Common myeloid progenitor, CD34-positive (primary cell): Measurements from ENCODE around the gene CLINT1.

Experiments used
- CTCF ChIA-PET: fragments of 350-600 bp; sonication (Branson Sonifier 250); formaldehyde crosslinking; loops from one replicate; lab custom pipeline; 2021; ENCODE audit warnings: antibody characterized with exemption; lab: Charles Lee
- POLR2A ChIA-PET: fragments of 350-600 bp; sonication (Branson Sonifier 250); formaldehyde crosslinking; loops from one replicate; lab custom pipeline; 2021; ENCODE audit warnings: antibody characterized with exemption; lab: Charles Lee
- DNase-seq, 3 donors: peaks; one replicate each; pipeline versions ENCODE4 v3.0.0 to v3.0.0-alpha.2; 2013
- H3K27ac ChIP-seq, 2 experiments: 1 replicate in 1 of 2; 2 replicates in 1 of 2; pipeline ENCODE4 v1.7.0; 2013; ENCODE audit warnings: inconsistent platforms in 2 of 2, low read length in 2 of 2, mild to moderate bottlenecking in 2 of 2, low read depth in 1 of 2, moderate library complexity in 1 of 2; ENCODE audit not compliant: severe bottlenecking in 2 of 2, insufficient read depth in 1 of 2, poor library complexity in 1 of 2
- H3K27me3 ChIP-seq, 5 experiments: replicated peaks in 2 of 5; 1 replicate in 3 of 5; 2 replicates in 2 of 5; pipeline versions ENCODE4 v1.6.1 to v1.7.0; 2013; ENCODE audit warnings: low read length in 4 of 5, mild to moderate bottlenecking in 2 of 5, moderate library complexity in 2 of 5, inconsistent platforms in 1 of 5; ENCODE audit not compliant: insufficient read depth in 5 of 5, control insufficient read depth in 4 of 5
- H3K36me3 ChIP-seq, 4 experiments: 1 replicate in 2 of 4; 2 replicates in 2 of 4; pipeline versions ENCODE4 v1.6.1 to v1.7.0; 2013; ENCODE audit warnings: low read length in 3 of 4, control low read depth in 1 of 4, mild to moderate bottlenecking in 1 of 4; ENCODE audit not compliant: control insufficient read depth in 4 of 4, insufficient read depth in 4 of 4
- H3K4me1 ChIP-seq, 4 experiments: 1 replicate in 3 of 4; 2 replicates in 1 of 4; pipeline versions ENCODE4 v1.6.1 to v1.7.1; 2013; ENCODE audit warnings: low read length in 3 of 4, mild to moderate bottlenecking in 3 of 4, control low read depth in 1 of 4, inconsistent platforms in 1 of 4, moderate library complexity in 1 of 4; ENCODE audit not compliant: control insufficient read depth in 4 of 4, insufficient read depth in 4 of 4; ENCODE audit errors: control extremely low read depth in 1 of 4
- H3K4me3 ChIP-seq, 7 experiments: 1 replicate in 4 of 7; 2 replicates in 3 of 7; pipeline versions ENCODE4 v1.5.1 to v1.7.0; 2013; ENCODE audit warnings: mild to moderate bottlenecking in 7 of 7, low read length in 6 of 7, moderate library complexity in 6 of 7, inconsistent platforms in 2 of 7, low read depth in 2 of 7, control low read depth in 1 of 7; ENCODE audit not compliant: insufficient read depth in 4 of 7, control insufficient read depth in 1 of 7; ENCODE audit errors: extremely low read depth in 1 of 7
- H3K9me3 ChIP-seq, 5 experiments: 1 replicate in 4 of 5; 2 replicates in 1 of 5; pipeline versions ENCODE4 v1.6.1 to v1.7.1; 2013; ENCODE audit warnings: low read length in 4 of 5, mild to moderate bottlenecking in 2 of 5, inconsistent platforms in 1 of 5, low read depth in 1 of 5, moderate library complexity in 1 of 5; ENCODE audit not compliant: control insufficient read depth in 4 of 5, insufficient read depth in 2 of 5; ENCODE audit errors: control extremely low read depth in 1 of 5
- WGBS: methylation state at CpG from one replicate; pipeline ENCODE4 v1.1.5; 2013; ENCODE audit not compliant: insufficient coverage; 5-methylcytosine and 5-hydroxymethylcytosine counted together

CLINT1 gene

GRCh38 chr5:157793301-157793700, 65.6 kb downstream of the CLINT1 start:
- POLR2A ChIA-PET = no interaction called here
- H3K36me3 ChIP-seq = peaks cover 18 to 69% (median 46%) of the 10 kb centered on the region in 4 experiments

GRCh38 chr5:157785801-157786200, 73.1 kb downstream of the CLINT1 start:
- H3K27ac ChIP-seq = no peak overlapping the region
- no peak for DNase-seq
- 100% methylated on average over 2 of the region's 3 CpGs for WGBS
- H3K27me3 ChIP-seq = no peaks in the 10 kb centered on the region
- H3K4me1 ChIP-seq = no peaks in the 10 kb centered on the region
- no peaks in the 10 kb centered on the region for H3K9me3 ChIP-seq
- H3K4me3 ChIP-seq = no peak overlapping the region
- POLR2A ChIA-PET = no interaction called here
- peaks cover 11 to 57% (median 35%) of the 10 kb centered on the region in 4 experiments for H3K36me3 ChIP-seq
- CTCF ChIA-PET = interaction anchor here (1.0 to 1.5 kb wide), 2 partner anchors 23 to 42 kb away, joined by 3 to 4 read pairs; partner anchors contain the start of gene LSM11

More at GRCh38 chr5:157793301-157793700, 65.6 kb downstream of the CLINT1 start:
- DNase-seq = no peak
- no peaks in the 10 kb centered on the region for H3K27me3 ChIP-seq
- no peaks in the 10 kb centered on the region for H3K4me1 ChIP-seq
- WGBS = no CpG with 5 or more reads among the region's 4 CpGs
- H3K9me3 ChIP-seq = no peaks in the 10 kb centered on the region
- no peak overlapping the region for H3K4me3 ChIP-seq
- H3K27ac ChIP-seq = no peak overlapping the region
- CTCF ChIA-PET = interaction anchor here (1.2 to 2.3 kb wide), 4 partner anchors 15 to 50 kb away, joined by 5 to 7 read pairs (median 6); partner anchors contain the start of gene LSM11

- Histone ChIP-seq H3K4me1 (no peaks in the 10 kb centered on the region), H3K9me3 (no peaks in the 10 kb centered on the region), H3K4me3 (no peak overlapping the region), H3K27ac (no peak overlapping the region), H3K27me3 (no peaks in the 10 kb centered on the region), H3K36me3 (peaks cover 0 to 3% (median 1%) of the 10 kb centered on the region in 4 experiments)
- 95% methylated on average over 4 of the region's 6 CpGs for WGBS
- CTCF ChIA-PET = no interaction called here
- POLR2A ChIA-PET = no interaction called here
- no peak for DNase-seq
Observed at GRCh38 chr5:157779221-157779620, 79.7 kb downstream of the CLINT1 start.

- ChIA-PET POLR2A (no interaction called here), CTCF (no interaction called here)
- Histone ChIP-seq H3K27ac (no peak overlapping the region), H3K4me3 (no peak overlapping the region), H3K9me3 (no peaks in the 10 kb centered on the region), H3K4me1 (no peaks in the 10 kb centered on the region), H3K36me3 (no peaks in the 10 kb centered on the region), H3K27me3 (no peaks in the 10 kb centered on the region)
- whole genome bisulfite sequencing = 93% methylated on average over 2 of the region's 8 CpGs
- DNase-seq = no peak
Observed at GRCh38 chr5:157778121-157778805, 80.7 kb downstream of the CLINT1 start.

GRCh38 chr5:157772127-157772526, 86.8 kb downstream of the CLINT1 start:
- Histone ChIP-seq H3K9me3 (no peaks in the 10 kb centered on the region), H3K36me3 (no peaks in the 10 kb centered on the region), H3K4me1 (no peaks in the 10 kb centered on the region), H3K27ac (no peak overlapping the region), H3K27me3 (no peaks in the 10 kb centered on the region), H3K4me3 (no peak overlapping the region)
- ChIA-PET CTCF (interaction anchor here (1.9 to 8.1 kb wide), 2 partner anchors 11 to 22 kb away, joined by 5 to 46 read pairs; no protein-coding TSS in a partner anchor), POLR2A (no interaction called here)
- 91% methylated on average over 8 of the region's 10 CpGs for WGBS
- DNase-seq = no peak

GRCh38 chr5:157770665-157771064, 88.3 kb downstream of the CLINT1 start:
- 100% methylated on average over 2 of the region's 4 CpGs for WGBS
- Histone ChIP-seq H3K4me1 (no peaks in the 10 kb centered on the region), H3K36me3 (no peaks in the 10 kb centered on the region), H3K27ac (no peak overlapping the region), H3K9me3 (no peaks in the 10 kb centered on the region), H3K27me3 (no peaks in the 10 kb centered on the region), H3K4me3 (no peak overlapping the region)
- ChIA-PET POLR2A (no interaction called here), CTCF (interaction anchor here (8.1 kb wide), 1 partner anchor 10 kb away, joined by 46 read pairs; no protein-coding TSS in a partner anchor)
- DNase-seq = no peak

GRCh38 chr5:157767689-157768088, 91.3 kb downstream of the CLINT1 start:
- Histone ChIP-seq H3K36me3 (no peaks in the 10 kb centered on the region), H3K9me3 (no peaks in the 10 kb centered on the region), H3K4me1 (no peaks in the 10 kb centered on the region), H3K27me3 (no peaks in the 10 kb centered on the region), H3K4me3 (no peak overlapping the region), H3K27ac (no peak overlapping the region)
- DNase-seq = no peak
- 100% methylated on average over 3 of the region's 3 CpGs for WGBS
- CTCF ChIA-PET = interaction anchor here (8.1 kb wide), 1 partner anchor 7 kb away, joined by 46 read pairs; no protein-coding TSS in a partner anchor
- POLR2A ChIA-PET = no interaction called here
